ENCODE measurements around the gene MEGF8.

- no peak for TF ChIP-seq CTCF (conservative IDR thresholded peaks at IDR 0.05; ENCODE audit: low read depth, low read length)
- TF ChIP-seq EZH2 (IDR thresholded peaks at IDR 0.05; ENCODE audit: low read length, unreplicated experiment) = no peak
Measured at GRCh38 chr19:42328106-42328505, 2.7 kb downstream of the MEGF8 start.
